Measurements from ENCODE around the gene ONECUT2.

- TF ChIP-seq CTCF (conservative IDR thresholded peaks at IDR 0.05; ENCODE audit: low read length) (no peak), EZH2phosphoT487 (IDR thresholded peaks at IDR 0.05; ENCODE audit: borderline replicate concordance) (no peak)
Measured at GRCh38 chr18:57409650-57410049, 25.5 kb upstream of the ONECUT2 start.
